H9 (cell line): ENCODE measurements around the gene PRPF38B. TPM values are rescaled to one million over a fixed set of nuclear protein-coding genes. Genes with fewer than 3 reads are reported as not detected.

ENCODE experiments used
- DNase-seq: peaks from one replicate; pipeline ENCODE4 v3.0.0-alpha.2; 2017
- H2AFZ ChIP-seq: one replicate; pipeline ENCODE4 v1.6.1; 2013; ENCODE audit warnings: mild to moderate bottlenecking, low read length, control low read depth, moderate library complexity
- H2AK5ac ChIP-seq: 2 replicates; pipeline ENCODE4 v1.6.1; 2013; ENCODE audit warnings: low read length, control low read depth, mixed read lengths; ENCODE audit not compliant: insufficient read length
- H2BK120ac ChIP-seq: one replicate; pipeline ENCODE4 v1.6.1; 2013; ENCODE audit warnings: low read depth, mild to moderate bottlenecking, low read length, control low read depth, inconsistent platforms; ENCODE audit not compliant: poor library complexity, severe bottlenecking
- H2BK12ac ChIP-seq: 2 replicates; pipeline ENCODE4 v1.6.1; 2013; ENCODE audit warnings: low read length, control low read depth, mixed read lengths, low read depth; ENCODE audit not compliant: insufficient read length
- H2BK15ac ChIP-seq: 2 replicates; pipeline ENCODE4 v1.6.1; 2013; ENCODE audit warnings: low read depth, low read length, control low read depth
- H2BK20ac ChIP-seq: one replicate; pipeline ENCODE4 v1.6.1; 2013; ENCODE audit warnings: low read depth, mild to moderate bottlenecking, low read length, control low read depth, inconsistent platforms; ENCODE audit not compliant: poor library complexity, severe bottlenecking
- H2BK5ac ChIP-seq: 2 replicates; pipeline ENCODE4 v1.6.1; 2013; ENCODE audit warnings: low read length, control low read depth, mixed read lengths; ENCODE audit not compliant: insufficient read length
- H3K14ac ChIP-seq: 2 replicates; pipeline ENCODE4 v1.6.1; 2013; ENCODE audit warnings: low read length, control low read depth; ENCODE audit not compliant: insufficient read depth
- H3K18ac ChIP-seq: 2 replicates; pipeline ENCODE4 v1.6.1; 2013; ENCODE audit warnings: low read depth, mild to moderate bottlenecking, mixed read lengths, low read length, control low read depth; ENCODE audit not compliant: insufficient read length
- H3K23ac ChIP-seq: 2 replicates; pipeline ENCODE4 v1.6.1; 2013; ENCODE audit warnings: low read length, control low read depth, mixed read lengths, low read depth; ENCODE audit not compliant: insufficient read length
- H3K23me2 ChIP-seq: 2 replicates; pipeline ENCODE4 v1.6.1; 2013; ENCODE audit warnings: low read depth, mild to moderate bottlenecking, mixed read lengths, low read length, control low read depth; ENCODE audit not compliant: insufficient read length, poor library complexity, severe bottlenecking
- H3K27ac ChIP-seq: 2 replicates; pipeline ENCODE4 v1.5.1; 2013; ENCODE audit warnings: low read length, control low read depth, mixed read lengths, low read depth; ENCODE audit not compliant: insufficient read length
- H3K27me3 ChIP-seq: 2 replicates; pipeline ENCODE4 v1.6.1; 2013; ENCODE audit warnings: low read length, control low read depth, inconsistent platforms; ENCODE audit not compliant: insufficient read depth
- H3K4ac ChIP-seq: 2 replicates; pipeline ENCODE4 v1.6.1; 2013; ENCODE audit warnings: low read depth, mild to moderate bottlenecking, control low read depth, inconsistent platforms, low read length, moderate library complexity
- H3K4me1 ChIP-seq: 2 replicates; pipeline ENCODE4 v1.6.1; 2013; ENCODE audit warnings: low read length, control low read depth, inconsistent platforms; ENCODE audit not compliant: insufficient read depth
- H3K4me2 ChIP-seq: 2 replicates; pipeline ENCODE4 v1.6.1; 2013; ENCODE audit warnings: low read length, control low read depth, mixed read lengths; ENCODE audit not compliant: insufficient read length, insufficient read depth
- H3K56ac ChIP-seq: 2 replicates; pipeline ENCODE4 v1.6.1; 2013; ENCODE audit warnings: low read depth, mild to moderate bottlenecking, mixed read lengths, low read length, control low read depth; ENCODE audit not compliant: insufficient read length
- H3K79me1 ChIP-seq: 2 replicates; pipeline ENCODE4 v1.6.1; 2013; ENCODE audit warnings: low read depth, mild to moderate bottlenecking, moderate library complexity, low read length, control low read depth, inconsistent platforms; ENCODE audit not compliant: insufficient read depth, poor library complexity, severe bottlenecking
- H3K79me2 ChIP-seq: 2 replicates; pipeline ENCODE4 v1.6.1; 2013; ENCODE audit warnings: low read length, control low read depth, inconsistent platforms; ENCODE audit not compliant: insufficient read depth
- H3K9ac ChIP-seq: 2 replicates; pipeline ENCODE4 v1.6.1; 2013; ENCODE audit warnings: low read length, control low read depth, mixed read lengths; ENCODE audit not compliant: insufficient read length; ENCODE audit errors: extremely low read depth
- H3K9me3 ChIP-seq: one replicate; pipeline ENCODE4 v1.6.1; 2013; ENCODE audit warnings: low read depth, low read length, inconsistent platforms; ENCODE audit not compliant: control insufficient read depth
- H3T11ph ChIP-seq: one replicate; pipeline ENCODE4 v1.6.1; 2013; ENCODE audit warnings: mild to moderate bottlenecking, low read length, control low read depth, inconsistent platforms
- H4K20me1 ChIP-seq: one replicate; pipeline ENCODE4 v1.6.1; 2013; ENCODE audit not compliant: control insufficient read depth, insufficient read length, insufficient read depth
- H4K5ac ChIP-seq: 2 replicates; pipeline ENCODE4 v1.6.1; 2013; ENCODE audit warnings: low read depth, mild to moderate bottlenecking, mixed read lengths, low read length, control low read depth; ENCODE audit not compliant: insufficient read length
- H4K8ac ChIP-seq: replicated peaks from 2 replicates; pipeline ENCODE4 v1.6.1; 2013; ENCODE audit warnings: low read length, control low read depth, mixed read lengths, low read depth; ENCODE audit not compliant: insufficient read length
- H4K91ac ChIP-seq: 2 replicates; pipeline ENCODE4 v1.6.1; 2013; ENCODE audit warnings: low read depth, mild to moderate bottlenecking, moderate library complexity, mixed read lengths, low read length, control low read depth; ENCODE audit not compliant: insufficient read length
- H3K27ac Mint-ChIP-seq, 3 experiments: 2 replicates in 2 of 3; 3 replicates in 1 of 3; pipeline ENCODE4 v1.8.0; 2020 to 2021; ENCODE audit warnings: mixed read lengths in 3 of 3, mild to moderate bottlenecking in 1 of 3, moderate library complexity in 1 of 3
- H3K27me3 Mint-ChIP-seq: 2 replicates; pipeline ENCODE4 v1.8.0; 2021; ENCODE audit warnings: low read depth, mild to moderate bottlenecking, moderate library complexity, mixed read lengths
- H3K36me3 Mint-ChIP-seq, 3 experiments: 2 replicates in 2 of 3; 3 replicates in 1 of 3; pipeline ENCODE4 v1.8.0; 2020 to 2021; ENCODE audit warnings: low read depth in 3 of 3, mixed read lengths in 3 of 3; ENCODE audit not compliant: insufficient read depth in 1 of 3
- H3K4me1 Mint-ChIP-seq, 2 experiments: 2 replicates each; pipeline ENCODE4 v1.8.0; 2020; ENCODE audit warnings: mixed read lengths in 2 of 2
- H3K4me3 Mint-ChIP-seq, 2 experiments: 2 replicates in 1 of 2; 3 replicates in 1 of 2; pipeline ENCODE4 v1.8.0; 2020 to 2021; ENCODE audit warnings: mild to moderate bottlenecking in 2 of 2, mixed read lengths in 2 of 2, moderate library complexity in 1 of 2
- H3K9me3 Mint-ChIP-seq, 2 experiments: 2 replicates in 1 of 2; 3 replicates in 1 of 2; pipeline ENCODE4 v1.8.0; 2020; ENCODE audit warnings: mild to moderate bottlenecking in 2 of 2, mixed read lengths in 2 of 2, moderate library complexity in 1 of 2
- WGBS: extraction: QIAGEN DNeasy Blood & Tissue Kit; methylation state at CpG from one replicate; pipeline ENCODE4 v1.1.7; 2013; ENCODE audit warnings: missing lambda C conversion rate, low lambda C conversion rate, mixed read lengths; ENCODE audit not compliant: insufficient read length; ENCODE audit errors: extremely low coverage; 5-methylcytosine and 5-hydroxymethylcytosine counted together
- total RNA-seq: library from RNA; stranded (reverse); gene quantifications from 2 replicates; pipeline ENCODE4 v1.2.1, GENCODE V29; 2021
- TF ChIP-seq, protein P1 (sequence below): fragments of 200-600 bp; sonication (generic); conservative IDR thresholded peaks from 3 replicates; pipeline ENCODE4 v1.8.0; 2021; ENCODE audit warnings: antibody characterized with exemption, mild to moderate bottlenecking

PRPF38B gene
- total RNA-seq, 1 experiment from 2014 or later, result 60.0 TPM

DNA sequence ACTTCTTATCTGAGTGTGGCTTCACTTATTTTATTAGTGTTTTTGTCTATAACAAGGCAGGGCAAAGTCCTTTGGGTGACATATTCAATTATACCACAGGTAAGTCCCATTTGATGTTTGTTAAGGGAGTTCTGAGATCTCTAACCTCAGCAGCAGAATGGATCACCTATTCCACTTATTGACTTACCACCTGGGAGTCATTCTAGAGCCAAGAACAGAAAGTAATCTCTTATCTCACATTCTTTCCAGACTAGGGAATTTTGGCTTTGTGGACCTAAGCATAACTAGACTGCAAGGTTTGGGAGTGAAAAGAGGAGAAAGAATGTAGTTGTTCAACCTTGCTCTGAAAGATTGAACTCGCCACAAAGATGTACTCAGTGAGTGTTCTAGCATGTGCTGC, 33.8 kb downstream of the PRPF38B start:
- TF ChIP-seq, protein P1, sequence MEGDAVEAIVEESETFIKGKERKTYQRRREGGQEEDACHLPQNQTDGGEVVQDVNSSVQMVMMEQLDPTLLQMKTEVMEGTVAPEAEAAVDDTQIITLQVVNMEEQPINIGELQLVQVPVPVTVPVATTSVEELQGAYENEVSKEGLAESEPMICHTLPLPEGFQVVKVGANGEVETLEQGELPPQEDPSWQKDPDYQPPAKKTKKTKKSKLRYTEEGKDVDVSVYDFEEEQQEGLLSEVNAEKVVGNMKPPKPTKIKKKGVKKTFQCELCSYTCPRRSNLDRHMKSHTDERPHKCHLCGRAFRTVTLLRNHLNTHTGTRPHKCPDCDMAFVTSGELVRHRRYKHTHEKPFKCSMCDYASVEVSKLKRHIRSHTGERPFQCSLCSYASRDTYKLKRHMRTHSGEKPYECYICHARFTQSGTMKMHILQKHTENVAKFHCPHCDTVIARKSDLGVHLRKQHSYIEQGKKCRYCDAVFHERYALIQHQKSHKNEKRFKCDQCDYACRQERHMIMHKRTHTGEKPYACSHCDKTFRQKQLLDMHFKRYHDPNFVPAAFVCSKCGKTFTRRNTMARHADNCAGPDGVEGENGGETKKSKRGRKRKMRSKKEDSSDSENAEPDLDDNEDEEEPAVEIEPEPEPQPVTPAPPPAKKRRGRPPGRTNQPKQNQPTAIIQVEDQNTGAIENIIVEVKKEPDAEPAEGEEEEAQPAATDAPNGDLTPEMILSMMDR, result no peak
- H3K56ac ChIP-seq, result no peak overlapping the region
- no peak overlapping the region for H2BK20ac ChIP-seq
- H2BK15ac ChIP-seq, result no peak overlapping the region
- H3K9me3 ChIP-seq, result no peaks in the 10 kb centered on the region
- no peak overlapping the region for H2BK120ac ChIP-seq
- H3K27me3 Mint-ChIP-seq, result no peaks in the 10 kb centered on the region; the same call in 1 of the 2 replicates
- H3K14ac ChIP-seq, result no peak overlapping the region
- no peak overlapping the region for H3K4me2 ChIP-seq
- H3K79me2 ChIP-seq, result no peaks in the 10 kb centered on the region
- no peaks in the 10 kb centered on the region for H3K36me3 Mint-ChIP-seq
- H2AFZ ChIP-seq, result no peak overlapping the region
- no peak overlapping the region for H3K27ac Mint-ChIP-seq
- H3K4me3 Mint-ChIP-seq, result no peak overlapping the region
- no peak overlapping the region for H3K23ac ChIP-seq
- no peaks in the 10 kb centered on the region for H4K20me1 ChIP-seq
- H3K4ac ChIP-seq, result no peak overlapping the region
- H2BK12ac ChIP-seq, result no peak overlapping the region
- H2BK5ac ChIP-seq, result no peak overlapping the region
- DNase-seq, result no peak
- H4K91ac ChIP-seq, result no peak overlapping the region
- H3K4me1 ChIP-seq, result no peaks in the 10 kb centered on the region
- H3K18ac ChIP-seq, result no peak overlapping the region
- H3K9me3 Mint-ChIP-seq, result no peaks in the 10 kb centered on the region
- H3K27ac ChIP-seq, result no peak overlapping the region
- WGBS, result no CpG with 5 or more reads among the region's 1 CpG
- no peak overlapping the region for H3K9ac ChIP-seq
- H3T11ph ChIP-seq, result no peak overlapping the region
- no peaks in the 10 kb centered on the region for H3K27me3 ChIP-seq
- H3K4me1 Mint-ChIP-seq, result peaks cover 6 to 7% of the 10 kb centered on the region in 2 experiments
- H4K5ac ChIP-seq, result no peak overlapping the region
- no peak overlapping the region for H2AK5ac ChIP-seq
- H4K8ac ChIP-seq, result no peak overlapping the region
- H3K23me2 ChIP-seq, result no peaks in the 10 kb centered on the region
- H3K79me1 ChIP-seq, result no peaks in the 10 kb centered on the region
